Measurements from ENCODE around the gene VWA7. TPM values are rescaled to one million over a fixed set of nuclear protein-coding genes. Genes with fewer than 3 reads are reported as not detected.
"Not testable (repeated sequence)": the region's sequence is repeated elsewhere in the genome, so short reads cannot be mapped to it uniquely, and the experiment has no call there.

VWA7 gene, protein sequence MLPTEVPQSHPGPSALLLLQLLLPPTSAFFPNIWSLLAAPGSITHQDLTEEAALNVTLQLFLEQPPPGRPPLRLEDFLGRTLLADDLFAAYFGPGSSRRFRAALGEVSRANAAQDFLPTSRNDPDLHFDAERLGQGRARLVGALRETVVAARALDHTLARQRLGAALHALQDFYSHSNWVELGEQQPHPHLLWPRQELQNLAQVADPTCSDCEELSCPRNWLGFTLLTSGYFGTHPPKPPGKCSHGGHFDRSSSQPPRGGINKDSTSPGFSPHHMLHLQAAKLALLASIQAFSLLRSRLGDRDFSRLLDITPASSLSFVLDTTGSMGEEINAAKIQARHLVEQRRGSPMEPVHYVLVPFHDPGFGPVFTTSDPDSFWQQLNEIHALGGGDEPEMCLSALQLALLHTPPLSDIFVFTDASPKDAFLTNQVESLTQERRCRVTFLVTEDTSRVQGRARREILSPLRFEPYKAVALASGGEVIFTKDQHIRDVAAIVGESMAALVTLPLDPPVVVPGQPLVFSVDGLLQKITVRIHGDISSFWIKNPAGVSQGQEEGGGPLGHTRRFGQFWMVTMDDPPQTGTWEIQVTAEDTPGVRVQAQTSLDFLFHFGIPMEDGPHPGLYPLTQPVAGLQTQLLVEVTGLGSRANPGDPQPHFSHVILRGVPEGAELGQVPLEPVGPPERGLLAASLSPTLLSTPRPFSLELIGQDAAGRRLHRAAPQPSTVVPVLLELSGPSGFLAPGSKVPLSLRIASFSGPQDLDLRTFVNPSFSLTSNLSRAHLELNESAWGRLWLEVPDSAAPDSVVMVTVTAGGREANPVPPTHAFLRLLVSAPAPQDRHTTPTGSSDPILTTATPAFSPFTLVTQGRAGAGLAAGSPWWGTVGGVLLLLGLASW
- total RNA-seq: 10 to 100 TPM; 11.0 to 12.2 TPM

DNA sequence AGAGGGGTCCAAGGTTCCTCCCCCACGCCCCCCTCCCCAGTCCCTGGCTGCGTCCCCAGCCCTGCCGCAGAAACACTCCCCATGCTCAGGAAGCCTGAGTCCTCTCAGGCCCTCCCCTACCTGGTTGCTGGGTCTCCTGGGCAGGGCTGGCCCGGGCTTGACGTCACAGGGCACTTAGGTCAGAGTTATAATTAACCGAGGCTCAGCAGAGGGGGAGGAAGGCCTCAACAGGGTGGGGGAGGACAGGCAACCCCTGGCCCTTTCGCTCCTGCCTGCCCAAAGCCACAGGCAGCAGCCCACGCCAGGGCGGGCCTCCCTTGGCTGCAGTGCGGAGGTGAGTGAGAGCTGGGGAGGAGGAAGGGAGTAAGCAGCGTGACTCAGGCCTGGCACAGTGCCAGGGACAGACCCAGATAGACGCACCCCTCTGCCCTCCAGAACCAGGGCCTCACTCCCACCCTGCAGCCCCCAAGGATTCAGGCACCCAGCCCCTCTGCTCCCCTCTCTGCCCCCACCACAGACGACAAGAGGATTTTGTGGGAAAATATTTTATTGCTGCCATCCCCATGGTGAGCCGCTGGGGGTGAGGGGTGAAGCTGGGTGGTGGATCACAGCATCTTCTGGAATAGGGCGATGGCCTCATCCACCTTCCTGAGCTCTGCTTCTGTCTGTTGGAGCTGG, at the start of gene VWA7:
Gene VWA7, minus strand, starts transcription at position 340 of the 678 bp plus-strand sequence. CDS start 549 bp downstream, outside the sequence.
- ChIA-PET CTCF (interaction anchor here (0.8 to 1.4 kb wide), 3 partner anchors 8 to 92 kb away, joined by 3 to 9 read pairs (median 5); no protein-coding TSS in a partner anchor), POLR2A (interaction anchor here (0.6 to 3.2 kb wide), 13 partner anchors 9 to 282 kb away, joined by 3 to 14 read pairs (median 5); partner anchors contain the start of genes BAG6, DDAH2, GPANK1 and HSPA1B)
- DNase-seq: peak; percentile 83
- Mint-ChIP-seq H3K9me3 (no peaks in the 10 kb centered on the region), H3K36me3 (ENCODE audit: low read depth) (peaks cover 22% of the 10 kb centered on the region), H3K4me3 (peak within 1 kb of the TSS; percentile 63), H3K27ac (peak within 1 kb of the TSS; percentile 84), H3K4me1 (peaks cover 43% of the 10 kb centered on the region), H3K27me3 (no peaks in the 10 kb centered on the region)

DNA sequence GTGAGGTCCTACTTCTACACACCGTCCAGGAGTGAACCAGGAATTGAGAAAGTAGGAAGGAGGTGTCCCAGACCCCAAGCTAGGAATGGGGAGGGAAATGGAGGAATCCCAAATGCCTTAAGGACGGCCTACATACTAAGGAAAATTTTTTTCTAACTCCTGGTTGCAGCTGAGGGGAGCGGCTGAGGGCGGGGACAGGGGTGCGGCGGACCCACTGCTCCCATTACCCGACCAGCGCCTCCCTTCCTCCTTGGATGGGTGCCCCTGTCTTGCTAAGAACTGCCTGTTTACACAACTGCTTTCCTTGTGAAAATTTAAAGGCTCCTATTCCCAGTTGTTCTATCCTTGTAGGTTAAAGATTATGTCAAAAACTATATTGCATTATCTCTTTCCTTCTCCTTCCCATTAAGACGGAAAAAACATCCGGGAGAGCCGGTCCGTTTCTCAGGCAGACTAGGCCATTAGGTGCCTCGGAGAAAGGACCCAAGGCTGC, 49.7 kb upstream of the VWA7 start:
- ChIA-PET POLR2A (interaction anchor here (0.9 to 3.4 kb wide), 26 partner anchors 9 to 332 kb away, joined by 3 to 70 read pairs (median 5); partner anchors contain the start of genes ABHD16A, BAG6, C6orf47 and CLIC1), CTCF (interaction anchor here (0.6 to 2.1 kb wide), 19 partner anchors 9 to 276 kb away, joined by 3 to 15 read pairs (median 5); partner anchors contain the start of genes DDAH2, GPANK1, HSPA1A and HSPA1L)
- no peaks in the 10 kb centered on the region for H3K27me3 Mint-ChIP-seq
- H3K4me1 Mint-ChIP-seq: peaks cover 53% of the 10 kb centered on the region
- H3K9me3 Mint-ChIP-seq: no peaks in the 10 kb centered on the region
- peaks cover 20% of the 10 kb centered on the region for H3K36me3 Mint-ChIP-seq (ENCODE audit: low read depth)
- DNase-seq: peak; percentile 57
- H3K4me3 Mint-ChIP-seq: peak overlapping the region; percentile 86
- H3K27ac Mint-ChIP-seq: peak overlapping the region; percentile 96

DNA sequence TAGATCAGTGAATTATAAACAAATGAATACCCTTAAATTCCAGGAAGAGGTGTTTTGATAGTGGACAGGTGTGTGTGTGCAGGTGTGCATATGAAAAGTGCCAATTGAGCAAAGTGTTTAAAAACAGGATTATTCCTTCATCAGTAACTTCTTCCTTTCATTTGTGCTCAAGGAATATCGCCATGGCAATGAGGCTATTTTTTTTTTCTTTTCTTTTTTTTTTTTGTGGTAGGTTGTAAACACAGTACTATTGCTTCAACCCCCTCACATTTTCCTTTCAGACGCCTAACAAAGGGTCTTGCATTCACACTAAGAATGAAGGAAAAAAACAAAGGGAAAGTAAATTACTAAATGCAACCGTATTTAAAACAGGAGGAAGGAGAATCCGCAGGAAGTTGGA, 48.4 kb upstream of the VWA7 start:
- ChIA-PET POLR2A (interaction anchor here (0.6 to 3.4 kb wide), 8 partner anchors 8 to 331 kb away, joined by 3 to 70 read pairs (median 4); partner anchors contain the start of genes ATF6B, C6orf47, CLIC1 and HSPA1A), CTCF (no interaction called here)
- Mint-ChIP-seq H3K4me1 (peaks cover 48% of the 10 kb centered on the region), H3K36me3 (ENCODE audit: low read depth) (peaks cover 12% of the 10 kb centered on the region), H3K27ac (peak overlapping the region; percentile 96), H3K4me3 (peak overlapping the region; percentile 86), H3K9me3 (no peaks in the 10 kb centered on the region), H3K27me3 (no peaks in the 10 kb centered on the region)
- DNase-seq: no peak

DNA sequence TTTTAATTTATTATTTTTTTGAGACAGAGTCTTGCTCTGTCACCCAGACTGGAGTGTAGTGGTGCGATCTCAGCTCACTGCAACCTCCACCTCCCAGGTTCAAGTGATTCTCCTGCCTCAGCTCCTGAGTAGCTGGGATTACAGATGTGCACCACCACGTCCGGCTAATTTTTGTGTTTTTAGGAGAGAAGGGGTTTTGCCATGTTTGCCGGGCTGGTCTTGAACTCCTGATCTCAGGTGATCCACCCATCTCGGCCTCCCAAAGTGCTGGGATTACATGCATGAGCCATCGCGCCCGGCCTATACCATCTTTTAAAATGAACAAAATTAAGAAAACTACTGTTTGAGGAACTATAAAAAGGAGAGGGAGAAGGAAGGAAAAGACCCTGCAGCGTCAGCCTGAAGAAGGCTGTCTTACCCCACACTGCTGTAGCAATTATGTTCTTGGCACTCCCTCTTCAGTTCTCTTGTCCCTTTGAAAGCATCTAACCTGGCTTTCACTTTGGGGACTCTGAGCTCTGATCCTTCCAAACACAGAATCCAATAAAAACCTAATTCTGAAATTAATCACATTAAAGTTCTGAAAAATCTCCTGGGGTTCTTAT, 46.6 kb upstream of the VWA7 start:
- ChIA-PET CTCF (interaction anchor here (1.2 to 2.6 kb wide), 2 partner anchors 17 to 85 kb away, joined by 3 to 9 read pairs; partner anchors contain the start of gene LSM2), POLR2A (interaction anchor here (0.6 to 6.4 kb wide), 8 partner anchors 9 to 283 kb away, joined by 3 to 95 read pairs (median 4); partner anchors contain the start of genes CLIC1, GPANK1, LSM2 and MPIG6B)
- not testable (repeated sequence) for H3K27me3 Mint-ChIP-seq; DNase-seq; H3K27ac Mint-ChIP-seq; H3K9me3 Mint-ChIP-seq; H3K36me3 Mint-ChIP-seq (ENCODE audit: low read depth)
- H3K4me1 Mint-ChIP-seq: peaks cover 59% of the 10 kb centered on the region
- H3K4me3 Mint-ChIP-seq: peak overlapping the region; percentile 44

DNA sequence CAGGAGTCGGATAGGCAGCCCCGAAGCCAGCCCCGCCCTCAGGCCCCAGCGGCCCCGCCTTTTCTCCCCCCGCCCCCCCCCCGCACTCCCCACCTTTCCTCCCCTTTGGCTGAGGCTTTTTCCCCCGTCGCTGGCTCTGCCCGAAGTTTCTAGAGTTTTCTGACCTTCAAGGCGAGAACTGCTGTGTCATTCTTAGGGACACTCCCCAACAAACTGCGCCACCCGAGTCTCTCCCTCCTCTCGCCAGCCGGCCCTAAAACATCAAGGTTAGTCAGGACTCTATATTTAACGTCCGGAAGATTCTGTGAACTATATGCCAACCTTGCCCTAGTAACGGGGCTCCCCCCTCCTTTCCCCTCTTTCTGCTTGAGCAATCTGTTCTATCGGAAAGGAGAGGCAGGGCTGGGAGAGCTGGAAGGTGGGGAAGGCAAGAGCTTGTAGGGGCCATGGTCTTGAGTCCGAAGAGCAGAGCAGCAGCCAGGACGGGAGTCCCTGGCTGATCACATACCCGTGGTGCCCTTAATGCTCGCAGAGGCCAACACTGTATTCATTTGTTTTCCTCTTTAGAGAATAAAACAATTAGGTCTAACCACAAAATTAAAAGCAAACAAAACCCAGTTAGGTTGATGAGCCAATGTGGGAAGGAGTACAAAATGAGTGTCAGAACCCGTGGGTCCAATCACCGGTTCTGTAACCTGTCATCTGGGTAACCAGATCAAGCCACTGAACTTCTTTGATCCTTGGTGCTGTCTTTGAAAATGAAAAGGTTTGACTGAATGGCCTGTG, 45.1 kb upstream of the VWA7 start:
- peaks cover 67% of the 10 kb centered on the region for H3K4me1 Mint-ChIP-seq
- CTCF ChIA-PET: interaction anchor here (0.6 to 2.6 kb wide), 5 partner anchors 15 to 92 kb away, joined by 3 to 9 read pairs (median 3); partner anchors contain the start of gene LSM2
- H3K9me3 Mint-ChIP-seq: no peaks in the 10 kb centered on the region
- POLR2A ChIA-PET: interaction anchor here (0.7 to 6.4 kb wide), 12 partner anchors 8 to 1150 kb away, joined by 3 to 95 read pairs (median 4); partner anchors contain the start of genes ABHD16A, CLIC1, CSNK2B and GPANK1
- peak overlapping the region; percentile 94 for H3K27ac Mint-ChIP-seq
- peak; percentile 65 for DNase-seq
- H3K36me3 Mint-ChIP-seq (ENCODE audit: low read depth): peaks cover 20% of the 10 kb centered on the region
- H3K4me3 Mint-ChIP-seq: peak overlapping the region; percentile 92
- no peaks in the 10 kb centered on the region for H3K27me3 Mint-ChIP-seq

DNA sequence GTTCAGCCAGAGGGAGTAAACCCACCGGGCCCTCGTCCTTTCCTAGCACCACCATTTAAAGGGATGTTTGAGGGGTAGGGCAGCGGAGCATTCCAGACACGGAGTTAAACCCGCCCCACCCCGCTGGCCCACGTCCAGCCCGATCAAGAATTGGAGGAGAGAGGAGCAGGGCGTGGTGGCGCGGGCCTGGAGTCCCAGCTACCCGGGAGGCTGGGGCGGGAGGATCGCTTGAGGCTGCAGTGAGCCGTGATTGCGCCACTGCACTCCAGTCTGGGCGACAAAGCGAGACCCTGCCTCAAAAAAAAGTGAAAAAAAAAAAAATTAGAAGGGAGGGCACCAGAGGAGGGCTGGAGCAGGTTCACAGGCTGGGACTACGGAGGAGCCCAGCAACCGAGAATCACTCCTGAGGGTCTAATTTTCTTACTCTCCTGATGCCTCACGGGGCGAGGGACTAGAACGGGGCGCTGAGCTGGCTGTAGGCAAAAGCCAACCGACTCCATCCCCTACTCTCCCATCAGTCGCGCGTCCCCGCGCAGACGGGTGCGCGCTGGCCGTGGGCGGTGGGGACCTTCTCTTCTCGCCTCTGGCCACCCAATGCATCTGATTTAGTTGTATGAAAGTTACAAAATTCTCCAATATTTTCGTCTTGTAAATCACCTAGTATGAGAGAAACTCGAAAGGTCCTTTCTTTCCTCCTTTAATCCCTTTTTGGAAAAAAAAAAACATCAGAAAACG, 44.3 kb upstream of the VWA7 start:
- CTCF ChIA-PET: interaction anchor here (2.6 kb wide), 1 partner anchor 14 kb away, joined by 9 read pairs; the partner anchor contains the start of gene LSM2

DNA sequence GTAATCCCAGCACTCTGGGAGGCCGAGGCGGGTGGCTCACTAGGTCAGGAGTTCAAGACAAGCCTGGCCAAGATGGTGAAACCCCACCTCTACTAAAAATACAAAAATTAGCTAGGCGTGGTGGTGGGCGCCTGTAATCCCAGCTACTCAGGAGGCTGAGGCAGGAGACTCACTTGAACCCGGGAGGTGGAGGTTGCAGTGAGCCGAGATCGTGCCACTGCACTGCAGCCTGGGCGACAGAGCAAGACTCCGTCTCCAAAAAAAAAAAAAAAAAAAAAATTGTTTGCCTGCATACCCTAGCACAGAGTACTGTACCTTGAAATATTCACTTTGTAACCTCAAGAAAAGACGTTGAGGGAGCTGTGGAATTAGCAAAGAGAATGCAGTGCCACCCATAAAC, 43.3 kb upstream of the VWA7 start:
- H3K27ac Mint-ChIP-seq: peak overlapping the region; percentile 94
- ChIA-PET CTCF (interaction anchor here (1.2 to 1.5 kb wide), 2 partner anchors 14 to 82 kb away, joined by 5 to 6 read pairs; partner anchors contain the start of gene LSM2), POLR2A (interaction anchor here (1.2 to 6.4 kb wide), 6 partner anchors 8 to 168 kb away, joined by 4 to 95 read pairs (median 5); partner anchors contain the start of genes BAG6, CLIC1, LSM2 and MSH5)
- not testable (repeated sequence) for H3K27me3 Mint-ChIP-seq, DNase-seq, H3K9me3 Mint-ChIP-seq
- H3K4me3 Mint-ChIP-seq: peak overlapping the region; percentile 92
- H3K4me1 Mint-ChIP-seq: peaks cover 50% of the 10 kb centered on the region
- H3K36me3 Mint-ChIP-seq (ENCODE audit: low read depth): peaks cover 20% of the 10 kb centered on the region

More for the DNA sequence above, 44.3 kb upstream of the VWA7 start:
- Mint-ChIP-seq H3K36me3 (ENCODE audit: low read depth) (peaks cover 20% of the 10 kb centered on the region), H3K4me3 (peak overlapping the region; percentile 92), H3K27ac (peak overlapping the region; percentile 94), H3K4me1 (peaks cover 59% of the 10 kb centered on the region), H3K9me3 (no peaks in the 10 kb centered on the region), H3K27me3 (no peaks in the 10 kb centered on the region)
- DNase-seq: peak; percentile 63
- POLR2A ChIA-PET: interaction anchor here (0.7 to 6.4 kb wide), 10 partner anchors 9 to 1150 kb away, joined by 3 to 95 read pairs (median 4); partner anchors contain the start of genes CLIC1, CSNK2B, GPANK1 and LSM2

DNA sequence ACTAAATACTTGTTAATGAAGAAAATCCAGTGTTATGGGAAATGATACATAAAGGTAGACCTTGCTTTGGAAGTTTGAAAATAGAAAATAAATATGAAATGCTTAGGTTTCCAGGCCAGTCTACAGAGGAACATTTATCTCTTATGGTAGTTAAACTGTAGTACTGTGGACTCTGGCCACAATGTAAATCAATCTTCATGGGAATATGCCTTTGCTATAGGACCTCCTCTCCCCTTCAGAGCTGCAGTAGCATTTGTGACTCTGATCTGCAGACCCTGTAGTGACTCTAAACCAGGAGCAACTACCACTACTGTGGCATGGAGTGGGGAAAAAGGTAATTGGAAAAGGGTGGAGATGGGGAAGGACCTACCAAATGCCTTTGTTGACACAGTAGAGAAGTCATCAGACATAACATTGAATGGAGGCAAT, 42.8 kb upstream of the VWA7 start:
- Mint-ChIP-seq H3K27me3 (no peaks in the 10 kb centered on the region), H3K4me1 (peaks cover 45% of the 10 kb centered on the region), H3K36me3 (ENCODE audit: low read depth) (peaks cover 20% of the 10 kb centered on the region), H3K9me3 (no peaks in the 10 kb centered on the region), H3K4me3 (peak overlapping the region; percentile 53), H3K27ac (peak overlapping the region; percentile 66)
- no peak for DNase-seq
- CTCF ChIA-PET: interaction anchor here (1.2 to 1.5 kb wide), 2 partner anchors 13 to 82 kb away, joined by 5 to 6 read pairs; partner anchors contain the start of gene LSM2
- POLR2A ChIA-PET: interaction anchor here (1.2 to 6.4 kb wide), 4 partner anchors 13 to 167 kb away, joined by 4 to 95 read pairs (median 4); partner anchors contain the start of genes BAG6, CLIC1, LSM2 and MSH5

DNA sequence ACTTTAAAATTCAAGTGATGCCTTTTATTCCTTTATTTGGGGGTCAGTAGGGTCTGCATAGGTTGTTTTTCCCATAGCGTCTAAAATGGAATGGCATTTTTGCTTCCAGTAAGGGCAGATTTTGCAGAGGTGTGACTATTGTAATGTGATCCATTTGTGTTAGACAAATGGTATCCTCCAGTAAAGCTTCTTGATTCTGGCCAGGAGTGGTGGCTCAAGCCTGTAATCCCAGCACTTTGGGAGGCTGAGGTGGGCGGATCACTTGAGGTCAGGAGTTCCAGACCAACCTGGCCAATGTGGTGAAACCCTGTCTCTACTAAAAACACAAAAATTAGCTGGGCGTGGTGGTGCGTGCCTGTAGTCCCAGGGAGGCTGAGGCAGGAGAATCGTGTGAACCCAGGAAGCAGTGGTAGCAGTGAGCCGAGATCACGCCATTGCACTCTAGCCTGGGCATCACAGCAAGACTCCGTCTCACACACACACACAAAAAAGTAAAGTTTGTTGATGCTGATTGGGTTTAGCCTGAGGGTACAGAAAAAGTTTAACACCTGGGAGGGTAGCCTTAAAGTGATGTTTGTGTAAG, 40.9 kb upstream of the VWA7 start:
- H3K36me3 Mint-ChIP-seq (ENCODE audit: low read depth): peaks cover 18% of the 10 kb centered on the region
- peak overlapping the region; percentile 96 for H3K27ac Mint-ChIP-seq
- H3K4me1 Mint-ChIP-seq: peaks cover 48% of the 10 kb centered on the region
- DNase-seq, H3K9me3 Mint-ChIP-seq, H3K27me3 Mint-ChIP-seq: not testable (repeated sequence)
- peak overlapping the region; percentile 91 for H3K4me3 Mint-ChIP-seq
- CTCF ChIA-PET: interaction anchor here (0.8 to 2.3 kb wide), 12 partner anchors 9 to 277 kb away, joined by 3 to 14 read pairs (median 4); partner anchors contain the start of genes DDAH2, DDX39B, HSPA1B and LSM2
- POLR2A ChIA-PET: interaction anchor here (0.6 to 6.4 kb wide), 14 partner anchors 9 to 157 kb away, joined by 3 to 95 read pairs (median 4); partner anchors contain the start of genes C6orf47, CLIC1, DDAH2 and GPANK1
